Lung (tissue), 12 donors: Measurements from ENCODE around the gene SMARCC2. TPM values are rescaled to one million over a fixed set of nuclear protein-coding genes. Genes with fewer than 3 reads are reported as not detected.

ENCODE experiments used
- ATAC-seq: fragments of 200-7000 bp; cut with Tn5 transposase; one replicate; pipeline ENCODE4 v1.9.1; 2020; ENCODE audit warnings: moderate number of reproducible peaks; ENCODE audit not compliant: insufficient read depth, low FRiP score
- DNase-seq, 3 donors: peaks; one replicate each; pipeline ENCODE4 v3.0.0-alpha.2; 2013 to 2017
- H3K27ac ChIP-seq, 2 donors: one replicate each; pipeline ENCODE4 v1.5.1; 2013; ENCODE audit warnings: mild to moderate bottlenecking in 2 of 2, moderate library complexity in 2 of 2, control low read depth in 1 of 2, inconsistent platforms in 1 of 2, low read depth in 1 of 2, low read length in 1 of 2
- H3K27me3 ChIP-seq, 3 donors: one replicate each; pipeline ENCODE4 v1.5.1; 2013; ENCODE audit warnings: low read length in 2 of 3; ENCODE audit not compliant: control insufficient read depth in 3 of 3, insufficient read depth in 3 of 3
- H3K36me3 ChIP-seq, 4 donors: one replicate each; pipeline ENCODE4 v1.5.1; 2013; ENCODE audit warnings: low read length in 4 of 4, mild to moderate bottlenecking in 1 of 4, moderate library complexity in 1 of 4; ENCODE audit not compliant: control insufficient read depth in 4 of 4, insufficient read depth in 4 of 4
- H3K4me1 ChIP-seq, 5 donors: one replicate each; pipeline ENCODE4 v1.5.1; 2013; ENCODE audit warnings: low read length in 5 of 5, mild to moderate bottlenecking in 2 of 5, moderate library complexity in 1 of 5; ENCODE audit not compliant: control insufficient read depth in 5 of 5, insufficient read depth in 5 of 5
- H3K4me3 ChIP-seq: one replicate; pipeline ENCODE4 v1.5.1; 2013; ENCODE audit warnings: mild to moderate bottlenecking, control low read depth, moderate library complexity
- H3K9ac ChIP-seq, 2 donors: one replicate each; pipeline ENCODE4 v1.5.1; 2013; ENCODE audit warnings: low read length in 2 of 2, control low read depth in 1 of 2; ENCODE audit not compliant: insufficient read depth in 1 of 2
- H3K9me3 ChIP-seq, 4 donors: one replicate each; pipeline ENCODE4 v1.5.1; 2013; ENCODE audit warnings: low read length in 3 of 4, mild to moderate bottlenecking in 1 of 4, moderate library complexity in 1 of 4; ENCODE audit not compliant: control insufficient read depth in 4 of 4, insufficient read depth in 3 of 4
- CTCF ChIP-seq: IDR thresholded peaks from 2 replicates; pipeline ENCODE4 v1.5.1; 2012; ENCODE audit warnings: mild to moderate bottlenecking; ENCODE audit errors: control extremely low read depth, extremely low read depth
- WGBS, 2 donors: extraction: QIAGEN DNeasy Blood & Tissue Kit; methylation state at CpG; one replicate each; pipeline ENCODE4 v1.1.7; 2013; 5-methylcytosine and 5-hydroxymethylcytosine counted together
- polyA plus RNA-seq, 2 donors: library from polyadenylated mRNA; stranded (reverse); fragments of 200-250 nt; gene quantifications; one replicate each; pipeline ENCODE4 v1.2.1, GENCODE V29; 2013
- total RNA-seq, 2 donors: library from RNA; depleted of rRNA in 1 of 2; stranded (reverse); fragments of >200 nt in 1 of 2; gene quantifications; one replicate each; pipeline ENCODE4 v1.2.1, GENCODE V29; 2014 to 2021
- donor health status: control.
- donor health status: control.
- donor health status: Bipolar disorder and iron deficiency.
- donor health status: healthy.
- donor health status: DM: yes; HTN: yes; CAD: no.

The SMARCC2 gene
- total and polyA plus RNA-seq, 4 donors: 23.9 to 97.5 (median 47.7) TPM

- peaks cover 0 to 24% (median 12%) of the 10 kb centered on the region in 5 donors for H3K4me1 ChIP-seq
- no peaks in the 10 kb centered on the region for H3K27me3 ChIP-seq
- H3K36me3 ChIP-seq: peaks cover 14 to 41% (median 32%) of the 10 kb centered on the region in 4 donors
- TF ChIP-seq CTCF: no peak
- H3K4me3 ChIP-seq: no peak overlapping the region
- 84 to 99% methylated on average over 4 of the region's 4 CpGs for WGBS, 2 donors
- ATAC-seq: no peak
- no peak overlapping the region for H3K27ac ChIP-seq
- DNase-seq: no peak
- H3K9ac ChIP-seq: no peak overlapping the region
- no peaks in the 10 kb centered on the region for H3K9me3 ChIP-seq
Measured at GRCh38 chr12:56130876-56131275, 58.4 kb downstream of the SMARCC2 start.

- peak overlapping the region in 1 of 2 donors; percentile 35 for H3K27ac ChIP-seq
- peaks cover 0 to 27% (median 12%) of the 10 kb centered on the region in 5 donors for H3K4me1 ChIP-seq
- H3K27me3 ChIP-seq: no peaks in the 10 kb centered on the region
- 60 to 66% methylated on average over 22 of the region's 22 CpGs for WGBS, 2 donors
- H3K36me3 ChIP-seq: peaks cover 14 to 41% (median 32%) of the 10 kb centered on the region in 4 donors
- H3K9ac ChIP-seq: no peak overlapping the region
- TF ChIP-seq CTCF: no peak
- H3K4me3 ChIP-seq: no peak overlapping the region
- DNase-seq (no peak), ATAC-seq (no peak)
- no peaks in the 10 kb centered on the region for H3K9me3 ChIP-seq
Measured at GRCh38 chr12:56129942-56130495, 59.3 kb downstream of the SMARCC2 start.

GRCh38 chr12:56129206-56129941 lies 59.9 kb downstream of the SMARCC2 start:
- peaks cover 0 to 27% (median 12%) of the 10 kb centered on the region in 5 donors for H3K4me1 ChIP-seq
- peak; percentile 13 for ATAC-seq
- DNase-seq: peak; percentile 67 to 74 (median 68)
- no peak for TF ChIP-seq CTCF
- WGBS, 2 donors: 0 to 2% methylated on average over 29 of the region's 29 CpGs
- H3K9me3 ChIP-seq: no peaks in the 10 kb centered on the region
- H3K9ac ChIP-seq: peak overlapping the region in 1 of 2 donors; percentile 82
- H3K27ac ChIP-seq: peak overlapping the region; percentile 71 to 88
- peaks cover 14 to 39% (median 32%) of the 10 kb centered on the region in 4 donors for H3K36me3 ChIP-seq
- H3K27me3 ChIP-seq: no peaks in the 10 kb centered on the region
- H3K4me3 ChIP-seq: peak overlapping the region; percentile 77
